Fibroblast of skin of right biceps (primary cell): ENCODE measurements around the gene OR2T27.
"Not testable (repeated sequence)": the region's sequence is repeated elsewhere in the genome, so short reads cannot be mapped to it uniquely, and the experiment has no call there.

Experiments used
- DNase-seq: peaks from one replicate; pipeline ENCODE4 v3.0.0-alpha.2; 2013

The OR2T27 gene, protein sequence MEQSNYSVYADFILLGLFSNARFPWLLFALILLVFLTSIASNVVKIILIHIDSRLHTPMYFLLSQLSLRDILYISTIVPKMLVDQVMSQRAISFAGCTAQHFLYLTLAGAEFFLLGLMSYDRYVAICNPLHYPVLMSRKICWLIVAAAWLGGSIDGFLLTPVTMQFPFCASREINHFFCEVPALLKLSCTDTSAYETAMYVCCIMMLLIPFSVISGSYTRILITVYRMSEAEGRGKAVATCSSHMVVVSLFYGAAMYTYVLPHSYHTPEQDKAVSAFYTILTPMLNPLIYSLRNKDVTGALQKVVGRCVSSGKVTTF

DNA sequence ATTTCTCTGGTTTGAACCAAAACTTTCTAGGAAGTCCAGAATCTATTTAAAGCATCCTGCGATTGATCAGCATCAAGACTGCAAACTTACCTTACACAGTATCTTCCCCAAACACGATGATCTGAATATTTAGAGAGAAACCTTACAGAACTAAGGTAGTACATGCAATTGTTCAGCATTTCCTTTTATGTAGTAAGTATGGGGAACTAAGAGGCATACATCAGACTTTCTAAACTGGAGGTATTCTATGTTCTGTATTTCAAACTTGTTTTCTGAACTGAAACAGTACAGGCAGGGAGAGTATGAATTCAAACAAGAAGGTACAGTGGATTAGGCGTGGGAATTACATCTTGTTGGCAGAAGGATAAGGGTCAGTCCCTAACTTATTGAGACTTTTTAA lies at the start of gene OR2T27:
TSS of gene OR2T27 (minus strand) at position 175 of the 400 bp plus-strand sequence. CDS start 4,644 bp downstream, outside the sequence.
- not testable (repeated sequence) for DNase-seq

DNA sequence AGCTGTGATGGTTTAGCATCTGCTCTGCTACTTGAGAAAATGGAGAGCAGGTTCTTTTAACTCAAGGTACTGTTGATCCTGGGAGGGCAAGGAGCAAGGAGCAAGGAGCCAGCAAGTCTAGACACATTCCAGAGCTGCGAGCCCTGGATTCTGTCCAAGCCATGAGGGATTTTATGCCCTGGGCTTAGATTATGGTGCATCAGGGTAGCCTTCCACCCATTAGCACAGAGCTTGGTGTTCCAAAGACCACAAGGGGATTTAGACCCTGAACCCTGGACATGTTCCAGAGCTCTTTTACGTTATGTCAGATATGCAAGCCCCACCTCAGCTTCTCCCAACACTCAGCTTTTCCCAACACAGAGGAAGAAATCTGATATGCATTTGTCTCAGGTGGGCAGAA lies 49.3 kb upstream of the OR2T27 start:
- no peak for DNase-seq

DNA sequence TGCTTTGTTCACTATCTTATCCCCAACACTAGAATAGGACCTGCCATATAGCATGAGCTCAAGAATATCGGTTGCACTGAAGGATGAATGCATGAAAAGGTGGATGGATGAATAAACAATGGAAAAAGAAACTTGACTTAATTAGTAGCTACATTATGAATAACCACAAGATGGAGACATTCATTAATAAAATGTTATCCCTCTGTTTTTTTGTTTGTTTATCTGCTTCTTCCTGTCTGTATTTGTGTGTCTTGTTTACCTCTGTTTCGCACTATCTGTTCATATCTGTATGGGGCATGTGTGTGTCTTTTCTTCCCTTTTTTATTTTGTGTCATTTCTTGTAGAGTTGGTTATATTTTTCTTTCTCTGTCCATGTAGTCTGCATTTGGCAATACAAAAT lies 48.3 kb upstream of the OR2T27 start:
- DNase-seq, result no peak

DNA sequence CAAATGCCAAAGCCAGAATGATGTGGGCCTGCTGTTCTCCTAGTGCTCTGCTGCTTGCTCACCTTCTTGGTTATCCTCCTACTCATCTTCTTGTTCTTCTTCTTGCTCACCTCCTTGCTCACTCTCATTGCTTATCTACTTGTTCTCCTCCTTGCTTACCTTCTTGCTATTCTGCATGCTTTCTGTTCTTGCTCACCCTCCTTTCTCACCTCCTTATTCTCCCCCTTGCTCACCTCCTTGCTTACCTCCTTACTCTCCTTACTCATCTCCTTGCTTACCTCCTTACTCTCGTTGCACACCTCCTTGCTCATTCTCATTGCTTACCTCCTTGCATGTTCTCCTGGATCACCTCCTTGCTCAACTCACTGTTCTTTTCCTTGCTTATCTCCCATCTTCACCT lies 47.4 kb upstream of the OR2T27 start, which contains the start of gene OR14I1:
TSS of gene OR14I1 (minus strand) at position 53 of the 400 bp plus-strand sequence.
- no peak for DNase-seq

DNA sequence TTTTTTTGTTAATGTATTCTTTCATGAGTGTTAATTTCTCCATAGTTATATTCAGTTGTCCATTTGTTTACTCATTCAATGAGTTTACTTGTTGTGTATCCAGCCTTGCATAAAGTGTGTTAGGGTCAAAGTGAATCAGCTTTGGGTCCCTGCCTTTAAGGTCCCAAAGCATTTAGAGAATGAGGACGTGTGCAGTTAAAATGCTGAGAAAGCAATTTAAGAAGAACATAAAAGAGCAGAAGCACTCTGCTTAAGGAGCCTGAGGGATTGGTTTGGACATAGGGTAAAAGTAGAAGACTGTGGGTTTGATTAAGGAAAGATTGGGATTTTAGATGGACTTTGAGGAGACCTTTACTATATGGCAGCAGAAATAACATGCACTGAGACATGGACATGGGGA lies 43.8 kb upstream of the OR2T27 start:
- DNase-seq, result no peak

DNA sequence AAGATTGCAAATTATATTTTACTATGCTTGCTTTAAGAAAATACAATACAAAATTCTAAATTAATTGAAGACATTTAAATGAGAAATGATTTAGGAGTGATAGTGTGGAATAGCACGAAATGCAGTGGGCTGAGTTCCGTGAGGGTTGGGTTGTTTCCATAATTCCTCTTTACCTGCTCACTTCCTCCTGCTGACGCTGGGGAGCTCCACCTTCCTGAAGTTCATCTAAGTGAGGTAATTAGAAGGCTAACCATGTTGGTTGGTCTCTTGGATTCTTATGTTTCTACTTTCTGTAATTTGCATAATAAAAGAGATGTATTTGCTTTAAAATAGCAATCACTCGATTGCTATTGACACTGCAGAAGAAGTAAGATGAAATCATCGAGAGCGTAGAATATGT lies 42.6 kb upstream of the OR2T27 start:
- DNase-seq, result no peak

DNA sequence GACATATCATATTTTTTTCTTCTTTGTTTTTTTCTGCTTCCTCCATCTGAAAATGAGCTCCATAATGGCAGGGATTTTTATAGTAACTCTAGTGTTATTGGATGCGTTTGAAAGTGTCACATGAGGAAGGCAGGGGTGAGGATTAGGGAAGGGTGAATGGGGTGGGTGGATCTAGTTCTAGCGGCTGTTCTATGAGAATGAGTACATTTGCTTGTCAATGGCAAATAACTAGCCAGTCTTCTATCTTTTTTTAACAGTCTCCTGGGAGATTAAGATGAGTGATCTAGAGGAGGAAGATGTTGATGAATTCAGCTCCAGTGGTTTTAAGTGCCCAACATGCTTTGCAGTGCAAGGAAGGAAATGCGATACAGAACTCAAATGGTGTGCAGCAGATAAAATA lies 41.4 kb upstream of the OR2T27 start:
- DNase-seq, result no peak

DNA sequence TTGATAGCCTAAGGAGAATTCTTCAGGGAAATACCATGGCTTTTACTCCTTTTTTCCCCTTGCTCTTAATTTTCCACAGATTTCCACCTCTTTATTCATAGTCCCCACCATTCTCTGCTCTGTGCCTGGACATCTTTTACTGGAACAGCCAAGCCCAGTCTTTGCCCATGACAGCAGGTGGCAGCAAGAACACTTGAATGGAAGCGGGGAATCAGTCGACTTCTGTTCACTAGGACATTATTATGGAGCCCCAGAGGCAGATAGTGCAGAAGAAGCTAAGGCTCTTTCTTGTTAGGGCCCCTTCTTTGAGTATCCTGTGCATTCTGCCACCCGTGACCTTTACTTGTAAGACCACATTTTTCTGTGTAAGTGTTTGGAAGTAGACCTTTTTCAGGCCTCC lies 40.9 kb upstream of the OR2T27 start:
- no peak for DNase-seq

DNA sequence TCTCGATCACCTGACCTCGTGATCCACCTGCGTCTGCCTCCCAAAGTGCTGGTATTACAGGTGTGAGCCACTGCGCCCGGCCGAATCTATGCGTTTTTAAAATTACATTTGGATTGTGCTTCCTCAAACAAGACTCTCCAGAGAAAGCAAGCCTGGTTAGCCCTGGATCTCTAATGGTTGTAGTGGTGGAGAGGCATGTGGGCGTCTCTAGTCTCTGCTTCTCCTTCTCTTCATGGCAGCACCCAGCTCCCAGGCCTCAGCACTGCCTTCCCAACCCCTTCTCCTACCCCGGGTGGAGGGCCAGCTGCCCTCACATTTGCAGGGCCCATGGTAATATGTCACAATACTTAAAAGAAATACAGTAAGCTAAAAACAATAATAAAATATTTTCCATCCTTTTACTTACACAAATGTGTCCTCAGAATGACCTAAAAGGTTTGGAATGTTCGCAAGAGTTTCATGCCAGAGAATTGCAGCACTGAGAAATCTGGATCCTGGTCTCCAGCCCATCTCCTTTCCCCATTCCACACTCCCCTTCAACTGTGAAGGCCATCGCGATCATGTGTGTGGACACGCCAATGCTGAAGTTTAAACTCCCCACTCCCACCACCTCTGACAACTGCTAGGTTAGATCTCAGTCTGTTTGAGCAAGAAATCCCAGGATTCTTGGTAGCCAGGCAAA lies 40.3 kb upstream of the OR2T27 start:
- no peak for DNase-seq

DNA sequence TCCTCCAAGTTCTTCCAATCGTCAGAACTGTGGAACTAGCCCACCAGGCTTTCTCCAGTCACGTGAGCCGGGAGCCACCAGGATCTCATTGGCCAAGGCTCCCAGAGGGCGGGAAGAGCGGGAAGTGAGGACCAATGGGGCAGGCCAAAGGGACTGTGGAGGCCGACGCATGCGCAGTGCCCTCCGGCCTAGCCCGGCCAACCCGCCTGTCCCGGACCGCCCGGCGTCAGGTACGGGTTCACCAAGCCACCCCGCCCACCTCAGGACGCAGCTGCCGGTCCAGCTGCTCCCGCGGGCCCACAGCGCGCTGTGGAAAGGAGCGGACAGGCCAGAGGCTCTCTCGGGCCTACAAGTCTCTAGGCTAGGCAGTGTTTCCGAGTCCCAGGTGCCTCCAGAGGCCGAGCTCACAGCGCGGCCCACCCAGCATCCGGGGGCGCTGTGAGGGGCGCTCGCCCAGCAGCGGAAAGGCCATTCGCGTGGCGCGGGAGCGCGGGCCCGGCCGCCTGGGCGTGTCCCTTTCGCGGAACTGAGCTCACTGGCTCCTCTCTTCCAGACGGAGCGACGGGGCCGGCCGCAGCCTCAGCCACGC lies 36.3 kb upstream of the OR2T27 start:
- DNase-seq, result no peak

DNA sequence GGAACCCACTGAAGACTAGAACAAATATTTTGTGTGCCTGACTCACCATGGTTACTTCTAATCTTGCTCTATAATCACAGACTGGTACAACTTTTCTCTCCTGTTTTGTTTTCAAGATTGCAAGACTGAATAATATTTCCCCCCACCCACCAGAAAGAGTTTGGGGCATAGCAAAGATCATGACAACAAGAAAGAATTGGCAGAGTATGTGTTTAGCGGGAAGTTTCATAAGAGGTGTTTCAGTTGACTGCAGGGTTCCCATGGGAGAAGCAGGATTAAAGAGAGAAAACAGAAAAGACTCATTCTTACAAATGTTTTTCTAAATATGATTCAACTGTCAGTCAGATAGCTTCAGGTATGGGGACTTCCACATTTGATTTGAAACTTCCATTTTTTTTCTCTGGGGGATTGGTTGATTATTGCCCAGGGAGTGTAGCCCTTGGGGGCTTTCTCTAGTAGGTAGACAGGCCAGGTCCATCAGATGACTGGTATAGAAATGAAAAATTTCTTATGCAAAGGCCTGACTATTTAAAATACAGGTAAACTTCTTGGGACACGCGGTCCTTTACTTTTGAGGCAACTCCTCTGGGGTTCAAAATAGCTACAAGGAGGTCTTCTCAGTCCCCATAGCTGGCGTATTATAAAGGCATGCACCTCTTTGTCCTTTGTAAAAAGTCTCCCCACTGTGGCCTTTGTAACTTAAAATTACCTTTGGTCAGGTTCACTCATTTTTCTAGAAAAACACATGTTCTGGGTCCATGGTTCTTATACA lies 33.4 kb upstream of the OR2T27 start:
- no peak for DNase-seq

DNA sequence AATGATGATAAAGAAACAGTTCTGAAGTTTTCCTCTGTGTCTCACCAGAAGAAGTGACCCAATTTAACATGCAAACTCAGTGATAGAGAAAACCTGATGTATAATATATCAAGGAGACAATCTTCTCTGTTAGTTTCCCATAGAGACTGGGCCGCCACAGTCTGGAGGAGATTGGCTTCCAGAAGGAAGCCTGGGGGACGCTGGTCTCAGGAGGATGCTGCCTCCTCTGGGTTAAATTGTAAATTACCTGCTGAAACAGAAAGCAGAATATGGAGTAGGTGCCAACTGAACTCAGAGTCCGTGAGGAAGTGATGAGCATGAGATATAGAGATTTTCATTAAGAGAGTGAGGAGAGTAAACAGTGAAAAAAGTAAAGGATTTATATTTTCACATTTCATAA lies 31.5 kb upstream of the OR2T27 start:
- no peak for DNase-seq

DNA sequence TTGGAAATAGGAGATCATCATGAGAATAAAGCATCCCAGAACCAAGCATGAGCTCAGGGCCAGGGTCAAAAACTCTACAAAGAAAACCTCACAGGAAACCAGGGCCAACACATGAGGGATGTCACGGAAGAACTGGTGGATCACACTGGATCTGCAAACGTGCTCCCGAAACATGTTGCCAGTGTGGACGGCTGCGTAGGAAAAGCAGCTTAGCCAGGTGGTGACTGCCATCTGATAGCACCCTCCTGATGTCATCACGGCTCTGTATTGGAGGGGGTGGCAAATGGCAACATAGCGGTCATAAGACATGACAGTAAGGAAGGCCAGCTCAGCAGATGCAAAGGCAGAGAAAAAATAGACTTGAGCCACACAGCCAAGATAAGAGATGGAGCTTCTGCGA lies 26.3 kb upstream of the OR2T27 start:
- no peak for DNase-seq

DNA sequence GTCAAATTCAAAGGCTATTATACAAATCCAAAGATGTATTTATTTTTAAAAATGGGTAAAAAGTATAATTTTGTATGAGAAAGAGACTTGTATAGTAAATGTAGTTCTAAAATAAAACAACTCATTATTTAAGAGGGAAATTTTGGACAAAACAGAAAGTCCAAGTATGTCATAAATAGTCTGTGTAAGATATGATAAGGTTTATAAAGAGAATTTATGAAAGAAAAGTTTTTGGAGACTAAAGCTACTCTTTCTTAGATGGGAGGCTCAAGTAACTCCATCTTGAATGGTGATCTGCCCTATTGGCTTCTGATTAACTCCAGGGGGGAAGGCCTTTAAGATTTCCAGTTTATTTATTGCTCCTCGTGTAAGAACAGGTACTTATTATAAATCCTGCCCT lies 14.7 kb upstream of the OR2T27 start:
- DNase-seq, result no peak

DNA sequence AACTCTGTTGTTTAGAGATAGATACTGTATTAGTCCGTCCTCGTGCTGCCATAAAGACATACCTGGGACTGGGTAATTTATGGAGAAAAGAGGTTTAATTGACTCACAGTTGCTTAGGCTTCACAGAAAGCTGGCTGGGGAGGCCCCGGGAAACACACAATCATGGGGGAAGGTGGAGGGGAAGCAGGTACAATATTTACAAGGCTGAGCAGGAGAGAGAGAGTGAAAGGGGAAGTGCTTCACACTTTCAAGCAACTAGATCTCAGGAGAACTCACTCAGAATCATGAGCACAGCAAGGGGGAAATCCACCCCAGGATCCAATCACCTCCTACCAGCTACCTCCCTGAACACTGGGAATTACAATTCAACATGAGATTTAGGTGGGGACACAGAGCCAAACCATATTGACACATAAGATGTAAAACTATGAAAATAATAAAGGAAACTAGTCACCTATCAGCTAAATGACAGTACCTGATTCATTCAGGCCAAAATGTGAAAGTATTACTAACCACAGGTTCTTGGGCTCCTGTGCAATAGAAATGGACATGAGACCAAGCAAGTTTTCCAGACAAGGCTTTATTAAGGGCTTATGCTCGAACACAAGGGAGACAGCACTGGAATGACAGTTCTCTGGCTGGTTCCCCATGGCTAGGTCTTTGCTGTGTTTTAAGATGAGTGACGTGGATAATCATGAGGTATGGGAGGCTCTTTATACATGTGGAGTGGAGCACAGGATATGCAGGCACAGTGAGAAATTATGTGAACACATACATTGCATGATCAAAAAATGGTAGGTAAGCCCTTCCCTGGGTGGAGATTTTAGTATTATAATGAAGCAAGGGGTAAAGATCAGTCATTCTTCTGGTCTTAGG lies 8.4 kb upstream of the OR2T27 start:
- DNase-seq, result not testable (repeated sequence)

DNA sequence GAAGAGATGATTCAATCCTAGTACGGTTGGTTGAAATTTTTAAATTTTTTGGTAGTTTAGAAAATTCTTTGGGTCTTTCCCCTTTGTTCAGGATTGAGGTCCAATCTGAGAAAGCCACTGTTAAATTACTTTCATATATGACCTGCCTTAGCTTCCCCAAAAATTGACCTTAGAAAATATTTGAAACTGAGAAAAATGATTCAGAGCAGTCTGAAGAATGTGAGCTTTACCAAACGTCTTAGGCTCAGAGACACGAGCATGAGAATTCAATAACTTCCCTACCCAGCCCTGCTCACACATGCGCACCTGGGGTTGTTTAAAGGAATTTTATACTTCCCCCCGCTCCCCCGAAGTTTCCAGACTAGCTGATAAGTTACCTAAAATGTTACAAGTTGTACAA lies 1.5 kb upstream of the OR2T27 start:
- not testable (repeated sequence) for DNase-seq

DNA sequence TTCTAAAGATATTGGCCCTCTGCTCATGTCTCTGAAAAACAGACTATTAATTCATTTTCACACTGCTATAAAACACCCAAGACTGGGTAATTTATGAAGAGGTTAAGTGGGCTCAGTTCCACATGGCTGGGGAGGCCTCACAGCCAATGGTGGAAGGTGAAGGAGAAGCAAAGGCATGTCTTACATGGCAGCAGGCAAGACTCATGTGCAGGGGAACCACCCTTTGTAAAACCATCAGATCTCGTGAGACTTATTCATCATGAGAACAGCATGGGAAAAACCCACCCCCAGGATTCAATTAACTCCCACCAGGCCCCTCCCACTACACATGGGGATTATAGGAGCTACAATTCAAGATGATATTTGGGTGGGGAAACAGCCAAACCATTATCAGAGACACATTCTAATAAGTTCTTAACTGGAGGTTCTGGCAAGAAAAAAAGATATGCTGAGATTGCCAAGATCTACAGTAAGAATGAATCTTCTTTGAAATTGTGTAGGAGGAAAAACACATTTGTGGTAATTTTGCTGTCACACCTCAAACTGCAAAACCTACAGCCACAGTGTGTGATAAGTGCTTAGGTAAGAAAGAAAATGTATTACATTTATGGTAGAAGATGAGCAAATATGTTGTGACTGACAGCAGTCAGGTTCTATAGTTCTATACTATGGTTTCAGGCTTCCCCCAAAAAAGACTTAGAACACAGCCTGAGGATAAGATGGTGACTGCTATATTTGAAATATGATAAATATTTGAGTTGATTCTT lies 6.4 kb downstream of the OR2T27 start:
- DNase-seq, result not testable (repeated sequence)

DNA sequence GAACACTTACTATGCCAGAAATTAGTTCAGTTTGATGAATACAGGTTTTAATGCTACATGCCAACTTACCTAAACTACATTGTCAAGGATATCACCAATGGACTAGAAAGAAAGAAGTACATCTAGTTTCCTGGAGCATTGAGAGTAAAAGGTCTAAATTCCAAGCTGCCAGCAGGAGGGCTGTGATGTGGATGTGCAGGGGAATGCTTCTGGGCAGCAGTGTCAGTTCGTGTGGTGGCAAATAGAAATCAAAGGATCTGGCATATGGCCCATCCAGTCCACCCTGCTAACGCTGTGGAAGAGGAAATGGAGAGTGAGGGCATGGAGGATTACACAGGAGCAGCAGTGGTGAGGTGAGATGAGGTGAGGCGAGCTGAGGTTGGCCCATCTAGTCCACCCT lies 10.2 kb downstream of the OR2T27 start, which contains the start of gene OR2T35:
TSS of gene OR2T35 (minus strand) at position 101 of the 400 bp plus-strand sequence. CDS start 6,020 bp downstream, outside the sequence.
- DNase-seq, result not testable (repeated sequence)

DNA sequence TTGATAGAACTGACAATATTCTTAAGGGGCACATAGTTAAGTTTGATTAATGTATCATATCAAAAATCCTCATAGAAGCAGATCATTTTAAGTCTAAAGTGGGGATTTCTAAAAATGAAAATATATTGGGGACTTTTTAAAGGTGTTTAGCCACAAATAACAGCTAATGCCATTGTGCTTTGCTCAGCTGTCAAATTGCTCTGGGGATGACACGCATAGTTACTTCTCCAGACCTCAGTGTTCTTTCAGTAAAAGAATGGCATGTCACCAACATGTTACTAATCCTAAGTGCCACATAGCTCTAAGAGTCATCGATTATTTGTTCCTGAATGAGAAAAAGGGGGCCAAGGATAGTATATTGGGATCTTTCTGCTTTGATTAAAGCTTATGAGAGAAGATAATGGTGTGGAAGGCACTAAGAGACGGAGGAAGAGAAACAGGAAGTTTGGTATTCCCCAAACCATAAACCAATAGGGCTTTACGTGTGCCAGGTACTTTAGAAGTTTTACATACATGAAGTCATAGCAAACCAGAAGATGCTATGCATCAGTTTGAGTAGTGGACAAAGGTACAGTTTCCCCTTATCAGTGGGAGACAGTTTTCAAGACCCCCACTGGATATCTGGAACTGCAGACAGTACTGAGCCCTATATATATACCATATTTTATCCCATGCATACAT lies 12.2 kb downstream of the OR2T27 start:
- not testable (repeated sequence) for DNase-seq

DNA sequence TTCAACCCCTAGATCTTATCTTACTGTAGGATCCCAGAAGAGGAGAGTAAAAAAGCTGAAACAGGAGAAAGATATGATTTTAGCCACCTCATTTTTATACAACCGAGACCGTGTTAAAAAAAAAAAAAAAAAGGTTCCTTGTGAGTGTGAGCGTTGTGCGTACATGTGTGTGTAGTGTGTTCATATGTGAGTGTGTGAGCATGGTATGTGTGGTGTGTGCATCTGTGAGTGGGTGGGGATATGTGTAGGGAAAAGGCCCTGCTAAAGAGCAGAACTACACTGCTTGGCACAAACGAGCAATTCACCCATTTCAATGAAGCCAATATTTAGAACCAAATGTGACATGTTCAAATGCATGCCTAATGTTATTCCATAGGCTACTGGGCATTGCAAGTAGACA lies 13.7 kb downstream of the OR2T27 start:
- not testable (repeated sequence) for DNase-seq

DNA sequence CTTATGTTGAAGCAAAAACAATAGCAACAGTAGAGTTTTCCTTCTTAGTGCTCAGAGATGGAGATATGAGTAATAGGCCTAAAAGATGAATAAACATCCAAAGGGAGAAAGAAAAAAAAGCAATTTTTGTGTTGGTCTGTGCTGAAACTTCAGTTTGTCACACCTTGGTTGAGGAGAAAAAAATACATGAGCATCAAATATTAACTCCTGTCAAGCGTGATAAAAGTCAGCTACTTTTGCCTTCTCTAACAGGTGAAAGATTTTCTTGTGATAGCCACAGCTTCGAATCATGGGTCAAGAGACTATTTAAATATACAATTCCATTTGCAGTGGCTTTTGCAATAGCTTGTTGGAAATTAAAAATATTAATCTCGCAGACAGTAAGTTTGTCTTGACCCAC lies 14.4 kb downstream of the OR2T27 start:
- DNase-seq, result not testable (repeated sequence)
